Thyroid gland (tissue), 4 donors: ENCODE data around the gene SERF1A. TPM values are rescaled to one million over a fixed set of nuclear protein-coding genes. Genes with fewer than 3 reads are reported as not detected.
"Not testable (repeated sequence)": the region's sequence is repeated elsewhere in the genome, so short reads cannot be mapped to it uniquely, and the experiment has no call there.

Experiments used
- DNase-seq, 2 donors: peaks; one replicate each; pipeline ENCODE4 v3.0.0-alpha.2; 2019
- H3K27ac ChIP-seq, 3 donors: fragments of 200-600 bp; sonication (generic); 1 replicate in 2 of 3; 2 replicates in 1 of 3; pipeline ENCODE4 v1.5.1; 2016 to 2019; ENCODE audit warnings: mild to moderate bottlenecking in 1 of 3, moderate library complexity in 1 of 3
- H3K27me3 ChIP-seq: fragments of 200-600 bp; sonication (generic); one replicate; pipeline ENCODE4 v1.5.1; 2019
- H3K36me3 ChIP-seq, 2 donors: fragments of 200-600 bp; sonication (generic); one replicate each; pipeline ENCODE4 v1.5.1; 2016 to 2019
- H3K4me1 ChIP-seq, 2 donors: fragments of 200-600 bp; sonication (generic); one replicate each; pipeline ENCODE4 v1.5.1; 2017 to 2019
- H3K4me3 ChIP-seq, 3 donors: fragments of 200-600 bp; sonication (generic); replicated peaks in 1 of 3; 1 replicate in 2 of 3; 2 replicates in 1 of 3; pipeline ENCODE4 v1.5.1; 2016; ENCODE audit warnings: mild to moderate bottlenecking in 1 of 3
- H3K9me3 ChIP-seq: fragments of 200-600 bp; sonication (generic); one replicate; pipeline ENCODE4 v1.5.1; 2017
- WGBS, 2 donors: methylation state at CpG; one replicate each; pipeline ENCODE4 v1.1.5; 2017; 5-methylcytosine and 5-hydroxymethylcytosine counted together
- intact Hi-C: fragments of 100-400 bp; cut with DNase I; formaldehyde crosslinking; loops from one replicate; pipeline ENCODE4 v1.15.1; 2023
- total RNA-seq, 4 donors: library from RNA; depleted of rRNA; stranded (reverse); fragments of >200 nt; gene quantifications; one replicate each; pipeline ENCODE4 v1.2.3, GENCODE V29; 2016

Gene SERF1A
- total RNA-seq, result 10 to 100 TPM in 3 of 4 donors, 1 to 10 TPM in 1; 5.6 to 25.6 (median 14.5) TPM

DNA sequence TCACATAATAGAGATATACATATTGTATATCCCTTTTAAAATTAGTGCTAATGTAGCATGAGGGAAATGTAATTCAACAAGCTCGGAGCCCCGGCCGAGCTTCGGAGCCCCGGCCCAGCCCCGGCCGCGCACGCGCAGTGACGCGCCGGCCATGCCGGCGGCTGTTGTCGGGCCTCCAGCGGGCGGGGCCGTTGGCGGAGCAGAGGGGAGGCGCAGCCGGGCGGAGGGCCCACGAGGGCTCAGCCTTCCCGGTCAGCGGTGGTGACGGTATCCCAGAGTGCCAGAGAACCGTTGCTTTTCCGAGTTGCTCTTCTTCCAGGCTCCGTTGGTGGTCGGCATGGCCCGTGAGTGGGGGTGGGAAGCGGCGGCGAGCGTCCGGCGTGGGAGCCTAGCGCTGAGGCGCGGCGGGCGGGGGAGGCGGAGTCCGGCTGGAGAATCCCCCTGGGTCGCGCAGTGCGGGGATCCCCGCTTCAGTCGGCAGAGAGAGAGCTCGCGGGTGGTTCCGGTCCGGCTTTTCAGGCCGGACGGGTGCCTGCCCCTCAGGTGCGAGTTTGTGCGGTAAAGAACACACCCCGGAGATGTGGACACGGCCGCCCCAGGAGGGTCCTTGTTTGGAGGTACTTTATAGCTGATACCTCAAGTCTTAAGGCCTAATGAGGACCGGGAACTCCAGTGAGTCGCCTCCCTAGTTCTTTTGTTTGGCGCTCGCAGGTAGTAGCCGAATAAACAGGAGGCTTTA lies at the start of gene SERF1A:
TSS of gene SERF1A (plus strand) at position 137 of the 739 bp plus-strand sequence. CDS start at position 338, 201 bp downstream.
- intact Hi-C loops, H3K9me3 ChIP-seq, DNase-seq, H3K4me3 ChIP-seq, H3K36me3 ChIP-seq, H3K4me1 ChIP-seq, H3K27me3 ChIP-seq, H3K27ac ChIP-seq: not testable (repeated sequence)
- whole genome bisulfite sequencing, 2 donors, result no CpG with 5 or more reads among the region's 66 CpGs

DNA sequence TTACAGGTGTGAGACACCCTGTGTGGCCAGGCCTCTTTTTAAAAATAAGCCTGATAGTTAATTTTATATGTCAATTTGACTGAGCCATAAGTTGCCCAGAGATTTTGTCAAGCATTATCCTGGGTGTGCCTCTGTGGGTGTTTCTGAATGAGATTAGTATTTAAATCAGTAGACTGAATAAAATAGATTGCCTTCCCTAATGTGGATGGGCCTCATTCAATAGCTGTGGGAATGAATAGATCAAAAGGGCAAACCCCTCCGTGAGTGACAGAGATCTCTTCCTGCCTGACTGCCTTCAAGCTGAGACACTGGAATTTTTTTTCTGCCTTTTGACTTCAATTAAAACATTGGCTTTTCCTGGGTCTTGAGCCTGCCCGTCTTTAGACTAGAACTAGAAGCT lies 33.7 kb upstream of the SERF1A start:
- H3K9me3 ChIP-seq, H3K36me3 ChIP-seq, H3K4me1 ChIP-seq, DNase-seq, H3K27ac ChIP-seq, intact Hi-C loops, H3K4me3 ChIP-seq, H3K27me3 ChIP-seq: not testable (repeated sequence)
- WGBS, 2 donors, result no CpG with 5 or more reads among the region's 2 CpGs

DNA sequence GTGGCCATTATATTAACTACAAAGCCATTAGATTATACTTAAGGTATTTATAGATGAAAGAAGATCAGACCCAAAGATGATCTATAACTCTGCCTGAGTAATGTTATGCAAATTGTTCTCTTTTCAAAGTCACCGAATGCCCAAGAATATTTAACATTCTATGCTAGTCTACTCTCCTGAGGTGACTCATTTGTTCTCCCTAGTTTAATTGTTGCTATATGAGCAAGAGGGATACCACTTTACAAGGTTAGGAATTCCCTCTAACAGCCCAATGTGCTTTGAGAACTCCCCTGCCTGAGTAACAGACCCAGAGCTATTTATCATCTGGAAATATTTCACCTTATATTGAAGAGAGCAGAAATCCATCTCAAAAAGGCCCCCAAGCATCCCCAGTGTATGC lies 29.8 kb upstream of the SERF1A start:
- H3K4me1 ChIP-seq, H3K9me3 ChIP-seq, H3K27ac ChIP-seq, H3K4me3 ChIP-seq, H3K36me3 ChIP-seq, H3K27me3 ChIP-seq, intact Hi-C loops, DNase-seq: not testable (repeated sequence)
- WGBS, 2 donors, result no CpG with 5 or more reads among the region's 1 CpG

DNA sequence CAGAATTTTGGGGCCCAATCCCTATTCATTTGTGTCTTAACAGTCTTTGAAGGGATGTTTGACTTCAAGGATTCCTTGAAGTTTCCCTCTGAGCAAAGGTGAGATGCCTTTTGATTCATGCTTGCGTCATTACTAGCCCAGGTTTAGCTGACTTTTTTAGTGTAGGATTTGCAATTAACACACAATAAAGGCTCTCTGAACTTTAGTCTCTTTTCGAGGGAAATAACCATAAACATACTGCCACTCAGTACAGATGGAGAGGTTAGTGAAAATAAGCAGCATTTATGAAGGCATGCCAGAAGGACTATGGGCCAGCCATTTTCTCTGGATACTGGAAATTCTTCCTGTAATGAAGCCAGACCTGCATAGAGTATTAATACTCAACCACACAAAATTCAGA lies 4.4 kb upstream of the SERF1A start:
- DNase-seq, H3K9me3 ChIP-seq, H3K36me3 ChIP-seq, H3K27me3 ChIP-seq, H3K27ac ChIP-seq, intact Hi-C loops, H3K4me3 ChIP-seq, H3K4me1 ChIP-seq: not testable (repeated sequence)
- WGBS, 2 donors, result no CpG with 5 or more reads among the region's 2 CpGs

DNA sequence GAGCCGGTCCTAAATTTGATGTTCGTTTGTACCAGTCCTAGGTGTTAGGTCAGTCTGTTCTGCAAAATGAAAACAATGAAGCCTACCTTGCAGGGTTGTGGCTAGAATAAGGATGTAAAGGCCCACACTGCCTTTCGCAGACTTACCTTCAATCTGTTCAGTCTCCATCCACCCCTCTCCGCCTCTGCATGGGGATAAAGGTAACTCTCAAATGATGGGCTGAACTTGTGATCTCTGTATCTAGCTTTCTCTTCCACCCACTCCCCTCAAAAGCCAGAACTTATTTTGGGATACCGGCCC lies 753 bp downstream of the SERF1A start:
- H3K4me3 ChIP-seq, H3K27me3 ChIP-seq, DNase-seq, H3K9me3 ChIP-seq, H3K27ac ChIP-seq, H3K4me1 ChIP-seq, intact Hi-C loops, H3K36me3 ChIP-seq: not testable (repeated sequence)
- no CpG with 5 or more reads among the region's 5 CpGs for WGBS, 2 donors

DNA sequence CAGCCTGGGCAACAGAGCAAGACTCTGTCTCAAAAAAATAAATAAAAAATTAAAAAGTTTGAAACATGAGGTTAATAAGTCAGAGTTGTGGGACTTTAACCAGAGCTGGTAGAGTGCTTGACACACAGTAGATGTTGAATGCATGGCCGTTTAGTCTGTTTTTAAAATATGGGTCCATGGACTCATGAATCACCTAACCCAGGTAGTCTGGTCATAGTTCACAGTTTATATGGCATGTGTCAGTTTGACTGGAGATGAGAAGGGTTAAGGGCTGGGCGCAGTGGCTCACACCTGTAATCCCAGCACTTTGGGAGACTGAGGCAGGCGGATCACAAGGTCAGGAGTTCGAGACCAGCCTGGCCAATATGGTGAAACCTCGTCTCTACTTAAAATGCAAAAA lies 6.2 kb downstream of the SERF1A start:
- DNase-seq, H3K9me3 ChIP-seq, H3K4me1 ChIP-seq, H3K27me3 ChIP-seq, H3K4me3 ChIP-seq, H3K36me3 ChIP-seq, intact Hi-C loops, H3K27ac ChIP-seq: not testable (repeated sequence)
- WGBS, 2 donors, result no CpG with 5 or more reads among the region's 5 CpGs

DNA sequence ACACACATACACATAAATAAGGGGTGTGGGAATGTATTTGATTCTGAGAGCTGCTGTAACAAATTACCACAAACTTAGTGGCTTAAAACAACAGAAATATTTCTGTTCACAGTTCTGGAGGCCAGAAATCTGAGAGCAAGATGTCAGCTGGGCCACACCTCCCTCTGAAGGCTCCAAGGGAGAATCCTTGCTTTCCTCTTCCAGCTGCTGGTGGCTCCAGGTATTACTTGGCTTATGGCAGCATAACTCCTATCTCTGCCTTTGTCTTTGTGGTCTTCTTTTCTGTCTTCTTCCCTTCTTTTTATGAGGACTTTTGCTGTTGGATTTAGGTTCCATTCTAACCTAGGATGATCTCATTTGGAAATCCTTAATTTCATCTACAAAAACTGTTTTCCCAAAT lies 16.4 kb downstream of the SERF1A start:
- H3K27me3 ChIP-seq, DNase-seq, H3K4me3 ChIP-seq, intact Hi-C loops, H3K36me3 ChIP-seq, H3K9me3 ChIP-seq, H3K4me1 ChIP-seq, H3K27ac ChIP-seq: not testable (repeated sequence)

DNA sequence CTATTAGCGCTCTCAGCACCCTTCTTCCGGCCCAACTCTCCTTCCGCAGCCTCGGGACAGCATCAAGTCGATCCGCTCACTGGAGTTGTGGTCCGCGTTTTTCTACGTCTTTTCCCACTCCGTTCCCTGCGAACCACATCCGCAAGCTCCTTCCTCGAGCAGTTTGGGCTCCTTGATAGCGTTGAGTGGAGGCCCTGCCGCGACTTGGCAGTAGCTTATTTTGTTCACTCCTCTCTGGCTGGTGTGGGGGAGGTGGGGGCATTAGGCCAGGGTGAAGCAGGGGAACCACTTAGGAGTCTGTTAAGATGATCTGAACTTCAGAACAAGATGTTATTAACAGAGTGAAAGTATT lies 24.7 kb downstream of the SERF1A start:
- H3K27ac ChIP-seq, H3K36me3 ChIP-seq, H3K4me1 ChIP-seq, DNase-seq, H3K4me3 ChIP-seq, H3K27me3 ChIP-seq, H3K9me3 ChIP-seq, intact Hi-C loops: not testable (repeated sequence)
- WGBS, 2 donors, result no CpG with 5 or more reads among the region's 16 CpGs

DNA sequence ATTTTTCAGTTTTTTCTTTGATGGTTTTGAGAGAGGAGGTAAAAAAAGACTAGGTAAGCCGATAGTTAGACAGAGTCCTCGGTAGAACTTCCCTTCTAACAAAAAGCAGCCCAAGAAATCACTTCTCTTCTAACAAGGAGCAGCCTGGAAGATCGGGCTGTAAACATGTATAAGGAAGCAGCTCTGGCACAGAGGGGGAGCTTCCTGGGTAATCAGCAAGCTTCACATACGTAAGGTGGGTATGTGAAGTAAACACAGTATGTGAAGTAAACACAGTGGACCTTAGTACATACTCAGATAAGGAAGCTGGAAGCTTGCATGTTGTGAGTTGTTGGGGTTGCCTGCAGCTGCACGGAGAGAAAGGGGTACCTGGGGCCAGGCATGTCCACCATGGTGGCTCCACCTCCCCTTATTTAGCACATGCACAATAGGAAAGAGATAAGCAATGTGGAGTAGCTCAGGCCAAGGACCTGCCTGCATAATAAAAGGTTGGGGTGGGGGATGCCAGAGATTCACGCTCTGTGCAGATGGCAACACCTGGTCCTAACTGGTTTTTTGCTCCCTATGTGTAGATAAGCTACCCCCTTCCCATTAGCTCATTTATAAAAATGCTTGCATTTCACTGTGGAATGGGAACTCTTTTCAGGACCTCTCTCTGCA lies 31.4 kb downstream of the SERF1A start:
- intact Hi-C loops, H3K4me1 ChIP-seq: not testable (repeated sequence)

DNA sequence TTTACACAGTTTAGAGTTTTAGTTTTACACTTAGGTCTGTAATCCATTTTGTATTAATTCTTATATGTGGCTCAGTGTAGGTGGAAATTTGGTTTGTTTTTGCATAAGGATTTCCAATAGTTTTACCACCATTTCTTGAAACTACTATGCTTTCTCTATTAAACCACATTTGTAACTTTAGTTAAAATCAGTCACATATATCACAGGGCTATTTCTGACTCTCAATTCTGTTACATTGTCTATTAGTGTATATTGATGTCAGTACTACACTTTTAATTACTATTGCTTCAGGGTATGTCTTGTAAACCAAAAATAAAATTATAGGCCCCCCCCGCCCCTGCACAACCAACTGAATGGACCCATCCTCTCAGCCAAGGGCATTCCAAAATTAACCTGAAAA lies 32.1 kb downstream of the SERF1A start:
- no CpG with 5 or more reads among the region's 1 CpG for WGBS, 2 donors

More for the DNA sequence above, 31.4 kb downstream of the SERF1A start:
- not testable (repeated sequence) for H3K27ac ChIP-seq, H3K27me3 ChIP-seq, H3K36me3 ChIP-seq, H3K9me3 ChIP-seq, H3K4me3 ChIP-seq, DNase-seq
- whole genome bisulfite sequencing, 2 donors, result no CpG with 5 or more reads among the region's 6 CpGs

DNA sequence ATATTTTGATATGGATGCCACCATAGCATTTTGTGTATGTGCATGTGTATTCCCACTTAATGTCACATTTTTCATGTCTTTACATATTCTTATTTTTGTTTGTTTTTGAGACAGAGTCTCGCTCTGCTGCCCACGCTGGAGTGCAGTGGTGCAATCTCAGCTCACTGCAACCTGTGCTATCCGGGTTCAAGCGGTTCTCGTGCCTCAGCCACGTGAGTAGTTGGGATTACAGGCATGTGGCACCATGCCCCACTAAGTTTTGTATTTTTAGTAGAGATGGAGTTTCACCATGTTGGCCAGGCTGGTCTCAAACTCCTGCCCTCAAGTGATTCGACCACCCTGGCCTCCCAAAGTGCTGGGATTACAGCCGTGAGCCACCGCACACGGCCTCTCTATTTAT lies 52.6 kb downstream of the SERF1A start:
- H3K27me3 ChIP-seq, DNase-seq, H3K4me3 ChIP-seq, H3K9me3 ChIP-seq, H3K27ac ChIP-seq, H3K4me1 ChIP-seq, H3K36me3 ChIP-seq, intact Hi-C loops: not testable (repeated sequence)
- no CpG with 5 or more reads among the region's 10 CpGs for WGBS, 2 donors

More for the DNA sequence above, 32.1 kb downstream of the SERF1A start:
- H3K27ac ChIP-seq, DNase-seq, H3K4me1 ChIP-seq, intact Hi-C loops, H3K27me3 ChIP-seq, H3K36me3 ChIP-seq, H3K9me3 ChIP-seq, H3K4me3 ChIP-seq: not testable (repeated sequence)
